RWPE1 (cell line): ENCODE results near the gene ARMC2.
"Not testable (repeated sequence)": the region's sequence is repeated elsewhere in the genome, so short reads cannot be mapped to it uniquely, and the experiment has no call there.

ENCODE experiments used
- CTCF ChIA-PET: fragments of 350-600 bp; sonication (Branson Sonifier 250); formaldehyde crosslinking; extraction: SDS; loops from one replicate; lab custom pipeline; 2021; lab: Yijun Ruan, JAX
- POLR2A ChIA-PET: fragments of 400-600 bp; formaldehyde crosslinking; extraction: SDS; loops from one replicate; lab custom pipeline; 2020; ENCODE audit warnings: antibody characterized with exemption; ENCODE audit not compliant: low non-redundant PET; lab: Yijun Ruan, JAX
- DNase-seq: peaks from one replicate; pipeline ENCODE4 v3.0.0; 2012; ENCODE audit warnings: low spot score
- H3K27ac ChIP-seq: fragments of 450-650 bp; 2 replicates; pipeline ENCODE4 v1.5.1; 2017
- CTCF ChIP-seq: fragments of 450-650 bp; conservative IDR thresholded peaks from 2 replicates; pipeline ENCODE4 v1.5.1; 2017; ENCODE audit warnings: low read depth, mild to moderate bottlenecking

Gene ARMC2

GRCh38 chr6:108807928-108808327 lies 40.3 kb upstream of the ARMC2 start:
- POLR2A ChIA-PET: interaction anchor here (0.8 kb wide), 1 partner anchor 74 kb away, joined by 5 read pairs; no protein-coding TSS in a partner anchor
- CTCF ChIA-PET: interaction anchor here (0.7 kb wide), 1 partner anchor 251 kb away, joined by 3 read pairs; no protein-coding TSS in a partner anchor
- TF ChIP-seq CTCF: no peak
- no peak for DNase-seq
- H3K27ac ChIP-seq: no peak overlapping the region

GRCh38 chr6:108809211-108809610 lies 39.0 kb upstream of the ARMC2 start:
- POLR2A ChIA-PET: no interaction called here
- CTCF ChIA-PET: no interaction called here
- no peak for DNase-seq
- TF ChIP-seq CTCF: no peak
- no peak overlapping the region for H3K27ac ChIP-seq

- ChIA-PET CTCF (interaction anchor here (0.7 to 1.3 kb wide), 2 partner anchors 183 to 1152 kb away, joined by 3 read pairs; no protein-coding TSS in a partner anchor), POLR2A (no interaction called here)
- DNase-seq: no peak
- no peak overlapping the region for H3K27ac ChIP-seq
- no peak for TF ChIP-seq CTCF
These were observed 38.1 kb upstream of the ARMC2 start for GRCh38 chr6:108810057-108810643.

GRCh38 chr6:108811490-108811889 lies 36.7 kb upstream of the ARMC2 start:
- DNase-seq: no peak
- POLR2A ChIA-PET: no interaction called here
- CTCF ChIA-PET: interaction anchor here (0.5 to 1.3 kb wide), 2 partner anchors 181 to 184 kb away, joined by 3 read pairs; no protein-coding TSS in a partner anchor
- H3K27ac ChIP-seq: no peak overlapping the region
- TF ChIP-seq CTCF: no peak

- H3K27ac ChIP-seq, DNase-seq, POLR2A ChIA-PET, CTCF ChIA-PET: not testable (repeated sequence)
These were observed 35.0 kb upstream of the ARMC2 start for GRCh38 chr6:108813218-108813617.

- DNase-seq, H3K27ac ChIP-seq, CTCF ChIA-PET, POLR2A ChIA-PET: not testable (repeated sequence)
These were observed 30.9 kb upstream of the ARMC2 start for GRCh38 chr6:108817276-108817675.

GRCh38 chr6:108820006-108820405 lies 28.2 kb upstream of the ARMC2 start:
- ChIA-PET POLR2A (no interaction called here), CTCF (no interaction called here)
- no peak overlapping the region for H3K27ac ChIP-seq
- no peak for DNase-seq
- TF ChIP-seq CTCF: no peak
